Astrocyte of the spinal cord (primary cell): ENCODE data around the gene SNX5.
"Not testable (repeated sequence)": the region's sequence is repeated elsewhere in the genome, so short reads cannot be mapped to it uniquely, and the experiment has no call there.

ENCODE experiments used
- DNase-seq: peaks from one replicate; pipeline ENCODE4 v3.0.0; 2011; ENCODE audit warnings: low read depth, low spot score
- H3K4me3 ChIP-seq: 2 replicates; pipeline ENCODE4 v1.5.1; 2011; ENCODE audit warnings: low read depth, mild to moderate bottlenecking, low read length, moderate library complexity
- CTCF ChIP-seq: IDR thresholded peaks from 2 replicates; pipeline ENCODE4 v1.5.1; 2012; ENCODE audit warnings: low read depth, mild to moderate bottlenecking, low read length, inconsistent platforms
- in situ Hi-C: cut with HindIII; loops from 2 replicates; pipeline ENCODE4 v1.10.0; 2017; ENCODE audit warnings: low sequenced_read_pairs

The SNX5 gene

GRCh38 chr20:17960927-17961586, 7.5 kb downstream of the SNX5 start:
- no peak overlapping the region for H3K4me3 ChIP-seq
- no peak for TF ChIP-seq CTCF

GRCh38 chr20:17960400-17960885, 8.2 kb downstream of the SNX5 start:
- in situ Hi-C loops, H3K4me3 ChIP-seq, DNase-seq: not testable (repeated sequence)

More at GRCh38 chr20:17960927-17961586, 7.5 kb downstream of the SNX5 start:
- in situ Hi-C loops: no loop called here
- peak; percentile 85 for DNase-seq

GRCh38 chr20:17959257-17959627, 9.4 kb downstream of the SNX5 start:
- DNase-seq: no peak
- TF ChIP-seq CTCF: no peak
- no peak overlapping the region for H3K4me3 ChIP-seq
- in situ Hi-C loops: no loop called here

GRCh38 chr20:17958373-17959256, 10.0 kb downstream of the SNX5 start:
- in situ Hi-C loops: no loop called here
- TF ChIP-seq CTCF: no peak
- peak; percentile 42 for DNase-seq
- H3K4me3 ChIP-seq: no peak overlapping the region

GRCh38 chr20:17957505-17958363, 10.9 kb downstream of the SNX5 start:
- TF ChIP-seq CTCF: no peak
- no peak for DNase-seq
- H3K4me3 ChIP-seq: no peak overlapping the region
- in situ Hi-C loops: no loop called here

DNA sequence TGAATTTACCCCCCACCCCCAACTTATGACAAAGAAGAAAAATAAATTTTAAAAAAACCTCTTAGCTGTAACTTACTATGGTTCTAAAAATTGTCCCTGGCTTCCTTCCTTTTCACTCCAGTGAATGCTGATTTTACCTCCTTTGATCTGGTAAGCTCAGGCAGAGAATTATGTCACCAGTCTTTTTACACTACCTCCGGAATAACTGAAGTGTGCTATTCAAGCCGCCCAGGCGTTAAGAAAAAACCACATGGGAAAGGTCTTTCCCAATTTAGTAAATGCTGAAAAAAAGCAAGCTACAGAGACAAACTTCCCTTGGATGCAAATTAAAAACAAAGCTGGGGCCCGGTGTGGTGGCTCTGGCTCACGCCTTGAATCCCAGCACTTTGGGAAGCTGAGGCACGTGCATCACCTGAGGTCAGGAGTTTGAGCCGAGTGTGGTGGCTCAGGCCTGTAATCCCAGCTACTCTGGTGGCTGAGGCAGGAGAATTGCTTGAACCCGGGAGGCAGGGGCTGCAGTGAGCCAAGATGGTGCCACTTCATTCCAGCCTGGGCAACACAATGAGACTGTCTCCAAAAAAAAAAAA, 12.4 kb downstream of the SNX5 start:
- TF ChIP-seq CTCF: no peak
- DNase-seq: no peak
- H3K4me3 ChIP-seq: no peak overlapping the region
- in situ Hi-C loops: no loop called here
